ENCODE measurements around the gene BACH1.

DNA sequence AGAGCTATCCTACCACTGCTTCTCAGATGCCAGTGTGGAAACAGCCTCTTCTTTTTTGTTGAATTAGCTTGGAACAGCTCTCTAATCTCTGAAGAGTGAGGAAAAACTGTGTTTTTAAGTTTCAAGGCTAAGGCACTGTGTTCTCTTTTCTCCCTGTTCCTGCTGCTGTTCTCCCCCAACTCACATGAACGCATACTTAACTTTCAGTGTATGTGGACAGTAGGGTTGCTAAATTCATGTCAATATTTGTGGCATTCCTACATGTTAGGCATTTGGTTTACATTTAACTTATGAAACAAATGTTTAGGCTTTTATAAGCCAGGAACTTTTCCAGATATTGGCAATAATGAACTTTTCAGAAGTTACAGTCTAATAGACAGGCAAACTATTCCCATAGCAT lies 6.8 kb downstream of the BACH1 start:
- TF ChIP-seq EZH2 (IDR thresholded peaks at IDR 0.05; ENCODE audit: borderline replicate concordance, insufficient read depth, low read depth, low read length, poor library complexity, severe bottlenecking) = no peak
- TF ChIP-seq, protein P1, sequence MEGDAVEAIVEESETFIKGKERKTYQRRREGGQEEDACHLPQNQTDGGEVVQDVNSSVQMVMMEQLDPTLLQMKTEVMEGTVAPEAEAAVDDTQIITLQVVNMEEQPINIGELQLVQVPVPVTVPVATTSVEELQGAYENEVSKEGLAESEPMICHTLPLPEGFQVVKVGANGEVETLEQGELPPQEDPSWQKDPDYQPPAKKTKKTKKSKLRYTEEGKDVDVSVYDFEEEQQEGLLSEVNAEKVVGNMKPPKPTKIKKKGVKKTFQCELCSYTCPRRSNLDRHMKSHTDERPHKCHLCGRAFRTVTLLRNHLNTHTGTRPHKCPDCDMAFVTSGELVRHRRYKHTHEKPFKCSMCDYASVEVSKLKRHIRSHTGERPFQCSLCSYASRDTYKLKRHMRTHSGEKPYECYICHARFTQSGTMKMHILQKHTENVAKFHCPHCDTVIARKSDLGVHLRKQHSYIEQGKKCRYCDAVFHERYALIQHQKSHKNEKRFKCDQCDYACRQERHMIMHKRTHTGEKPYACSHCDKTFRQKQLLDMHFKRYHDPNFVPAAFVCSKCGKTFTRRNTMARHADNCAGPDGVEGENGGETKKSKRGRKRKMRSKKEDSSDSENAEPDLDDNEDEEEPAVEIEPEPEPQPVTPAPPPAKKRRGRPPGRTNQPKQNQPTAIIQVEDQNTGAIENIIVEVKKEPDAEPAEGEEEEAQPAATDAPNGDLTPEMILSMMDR (IDR thresholded peaks at IDR 0.05) = no peak

All from B cell (primary cell).